GOT3 (cell line): Measurements from ENCODE around the gene MFSD1.

ENCODE experiments used
- DNase-seq: peaks from one replicate; lab custom pipeline; 2025; ENCODE audit warnings: mixed read lengths; lab: John Stamatoyannopoulos, UW

The MFSD1 gene

GRCh38 chr3:158801696-158802408 is at the start of gene MFSD1:
Gene MFSD1 (plus strand): TSS chr3:158802054. CDS start chr3:158802153, 99 bp downstream.
- DNase-seq: peak; percentile 89

- no peak for DNase-seq
These were observed 48.0 kb upstream of the MFSD1 start for GRCh38 chr3:158753854-158754253.

- DNase-seq: no peak
These were observed 46.4 kb upstream of the MFSD1 start for GRCh38 chr3:158755421-158755820.

GRCh38 chr3:158761350-158761749 is 40.5 kb upstream of the MFSD1 start:
- no peak for DNase-seq

GRCh38 chr3:158762701-158763100 is 39.2 kb upstream of the MFSD1 start:
- no peak for DNase-seq

GRCh38 chr3:158763421-158763820 is 38.4 kb upstream of the MFSD1 start:
- DNase-seq: no peak

- no peak for DNase-seq
These were observed 36.2 kb upstream of the MFSD1 start for GRCh38 chr3:158765518-158766205.

GRCh38 chr3:158766364-158766763 is 35.5 kb upstream of the MFSD1 start:
- DNase-seq: no peak

- no peak for DNase-seq
These were observed 33.5 kb upstream of the MFSD1 start for GRCh38 chr3:158768361-158768787.

GRCh38 chr3:158768881-158769543 is 32.8 kb upstream of the MFSD1 start:
- no peak for DNase-seq

- no peak for DNase-seq
These were observed 32.3 kb upstream of the MFSD1 start for GRCh38 chr3:158769549-158769948.

GRCh38 chr3:158769952-158770740 is 31.7 kb upstream of the MFSD1 start:
- DNase-seq: no peak

GRCh38 chr3:158770741-158771350 is 31.0 kb upstream of the MFSD1 start:
- DNase-seq: no peak

GRCh38 chr3:158771577-158771976 is 30.3 kb upstream of the MFSD1 start:
- no peak for DNase-seq

- DNase-seq: no peak
These were observed 29.9 kb upstream of the MFSD1 start for GRCh38 chr3:158771982-158772381.

GRCh38 chr3:158773166-158773565 is 28.7 kb upstream of the MFSD1 start:
- DNase-seq: no peak

- DNase-seq: no peak
These were observed 27.7 kb upstream of the MFSD1 start for GRCh38 chr3:158773845-158774830.

- no peak for DNase-seq
These were observed 26.9 kb upstream of the MFSD1 start for GRCh38 chr3:158774965-158775364.

GRCh38 chr3:158775426-158776410 is 26.1 kb upstream of the MFSD1 start:
- DNase-seq: no peak
